Left lung (tissue), 10 donors: ENCODE data around the gene DPP3. TPM values are rescaled to one million over a fixed set of nuclear protein-coding genes. Genes with fewer than 3 reads are reported as not detected.

ENCODE experiments used
- ATAC-seq: fragments of 200-7000 bp; cut with Tn5 transposase; one replicate; pipeline ENCODE4 v1.9.1; 2020; ENCODE audit warnings: moderate library complexity
- DNase-seq, 4 donors: peaks; one replicate each; pipeline ENCODE4 v3.0.0-alpha.2; 2013 to 2020
- H3K27ac ChIP-seq, 2 donors: fragments of 200-600 bp; sonication (generic) in 1 of 2; one replicate each; pipeline versions ENCODE4 v1.5.0 to v1.8.0; 2020 to 2021
- H3K27me3 ChIP-seq, 2 donors: fragments of 200-600 bp; sonication (generic) in 1 of 2; one replicate each; pipeline versions ENCODE4 v1.5.0 to v1.8.0; 2020 to 2021
- H3K36me3 ChIP-seq, 2 donors: fragments of 200-600 bp; sonication (generic) in 1 of 2; one replicate each; pipeline versions ENCODE4 v1.5.0 to v1.8.0; 2020 to 2021
- H3K4me1 ChIP-seq, 2 donors: fragments of 200-600 bp; one replicate each; pipeline ENCODE4 v1.8.0; 2021
- H3K4me3 ChIP-seq, 2 donors: fragments of 200-600 bp; sonication (generic) in 1 of 2; one replicate each; pipeline versions ENCODE4 v1.5.0 to v1.8.0; 2020 to 2021; ENCODE audit warnings: mild to moderate bottlenecking in 1 of 2
- H3K9me3 ChIP-seq, 2 donors: fragments of 200-600 bp; sonication (generic) in 1 of 2; one replicate each; pipeline versions ENCODE4 v1.5.0 to v1.8.0; 2020 to 2021
- intact Hi-C, 2 donors: fragments of 100-400 bp; cut with DNase I; formaldehyde crosslinking; loops; one replicate each; pipeline versions ENCODE4 v1.11.2 to v1.14.2; 2022
- polyA plus RNA-seq, 6 donors: library from polyadenylated mRNA; unstranded; fragments of 120-200 nt; gene quantifications; one replicate each; pipeline ENCODE4 v1.2.1, GENCODE V29; 2013; ENCODE audit not compliant: insufficient read length in 6 of 6
- total RNA-seq, 2 donors: library from RNA; stranded (reverse); fragmentation: NEBNext Ultra II Directional; extraction: Animal tissue kit (Norgen Biotek cat#: 25700); gene quantifications; one replicate each; pipeline ENCODE4 v1.2.1, GENCODE V29; 2021
- TF ChIP-seq, protein P1 (sequence below), 2 donors: fragments of 200-600 bp; sonication (generic) in 1 of 2; IDR thresholded peaks; one replicate each; pipeline versions ENCODE4 v1.5.0 to v1.8.0; 2021; ENCODE audit warnings: antibody characterized with exemption in 2 of 2
- donor health status: DM: no; HTN: yes; CAD: no.
- donor health status: DM: no; HTN: no; CAD: no.

DPP3 gene
- total and polyA plus RNA-seq, 8 donors, result 15.0 to 68.1 (median 18.5) TPM

DNA sequence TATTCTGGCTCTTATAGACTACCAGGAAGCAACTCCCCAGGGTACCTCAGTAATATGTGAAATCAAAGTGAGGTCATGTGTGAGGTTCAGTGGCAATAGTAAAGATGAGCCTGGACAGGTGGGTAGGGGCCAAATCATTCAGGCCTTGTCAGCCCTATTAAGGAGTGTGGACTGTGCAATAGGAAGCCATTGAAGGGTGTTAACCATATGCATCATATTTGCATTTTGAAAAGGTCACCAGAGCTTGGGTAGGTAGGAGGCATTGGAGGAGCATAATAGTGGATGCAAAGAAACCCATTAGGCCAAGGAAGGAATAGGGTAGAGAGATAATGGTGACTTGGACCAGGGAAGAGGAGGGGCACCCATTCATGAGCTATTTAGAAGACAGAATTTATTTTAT, 33.2 kb upstream of the DPP3 start:
- no peak for DNase-seq
- Histone ChIP-seq H3K4me3 (no peak overlapping the region), H3K27ac (no peak overlapping the region), H3K9me3 (peaks cover 0 to 13% of the 10 kb centered on the region in 2 donors), H3K4me1 (peaks cover 0 to 17% of the 10 kb centered on the region in 2 donors), H3K36me3 (no peaks in the 10 kb centered on the region), H3K27me3 (no peaks in the 10 kb centered on the region)
- TF ChIP-seq, protein P1, sequence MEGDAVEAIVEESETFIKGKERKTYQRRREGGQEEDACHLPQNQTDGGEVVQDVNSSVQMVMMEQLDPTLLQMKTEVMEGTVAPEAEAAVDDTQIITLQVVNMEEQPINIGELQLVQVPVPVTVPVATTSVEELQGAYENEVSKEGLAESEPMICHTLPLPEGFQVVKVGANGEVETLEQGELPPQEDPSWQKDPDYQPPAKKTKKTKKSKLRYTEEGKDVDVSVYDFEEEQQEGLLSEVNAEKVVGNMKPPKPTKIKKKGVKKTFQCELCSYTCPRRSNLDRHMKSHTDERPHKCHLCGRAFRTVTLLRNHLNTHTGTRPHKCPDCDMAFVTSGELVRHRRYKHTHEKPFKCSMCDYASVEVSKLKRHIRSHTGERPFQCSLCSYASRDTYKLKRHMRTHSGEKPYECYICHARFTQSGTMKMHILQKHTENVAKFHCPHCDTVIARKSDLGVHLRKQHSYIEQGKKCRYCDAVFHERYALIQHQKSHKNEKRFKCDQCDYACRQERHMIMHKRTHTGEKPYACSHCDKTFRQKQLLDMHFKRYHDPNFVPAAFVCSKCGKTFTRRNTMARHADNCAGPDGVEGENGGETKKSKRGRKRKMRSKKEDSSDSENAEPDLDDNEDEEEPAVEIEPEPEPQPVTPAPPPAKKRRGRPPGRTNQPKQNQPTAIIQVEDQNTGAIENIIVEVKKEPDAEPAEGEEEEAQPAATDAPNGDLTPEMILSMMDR (IDR thresholded peaks at IDR 0.05), result no peak
- intact Hi-C loops, result no loop called here
- no peak for ATAC-seq

- H3K4me1 ChIP-seq, result peaks cover 0 to 12% of the 10 kb centered on the region in 2 donors
- H3K27me3 ChIP-seq, result no peaks in the 10 kb centered on the region
- H3K4me3 ChIP-seq, result no peak overlapping the region
- H3K27ac ChIP-seq, result no peak overlapping the region
- no peaks in the 10 kb centered on the region for H3K36me3 ChIP-seq
- H3K9me3 ChIP-seq, result peaks cover 0 to 3% of the 10 kb centered on the region in 2 donors
- ATAC-seq, result no peak
- TF ChIP-seq, protein P1 (IDR thresholded peaks at IDR 0.05), result no peak
- DNase-seq, result no peak
- intact Hi-C loops, result no loop called here
Observed at GRCh38 chr11:66448523-66448922, 31.7 kb upstream of the DPP3 start.

DNA sequence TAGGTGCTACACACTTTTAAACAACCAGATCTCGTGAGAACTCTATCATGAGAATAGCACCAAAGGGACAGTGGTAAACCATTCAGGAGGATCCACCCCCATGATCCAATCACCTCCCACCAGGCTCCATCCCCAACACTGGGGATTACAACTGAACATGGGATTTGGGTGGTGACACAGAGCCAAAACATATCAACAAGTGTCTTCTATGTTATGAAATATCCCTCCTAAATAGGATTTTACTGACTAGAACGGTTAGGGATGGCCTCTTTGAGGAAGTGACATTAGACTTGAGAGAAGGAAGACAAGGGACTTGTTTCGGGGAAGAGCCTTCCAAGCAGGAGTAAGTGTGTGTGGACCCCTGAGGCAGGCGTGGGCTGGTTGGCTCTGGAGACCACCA, 29.7 kb upstream of the DPP3 start:
- Histone ChIP-seq H3K36me3 (no peaks in the 10 kb centered on the region), H3K4me1 (no peaks in the 10 kb centered on the region), H3K4me3 (no peak overlapping the region), H3K9me3 (no peaks in the 10 kb centered on the region), H3K27me3 (peaks cover 0 to 5% of the 10 kb centered on the region in 2 donors), H3K27ac (no peak overlapping the region)
- intact Hi-C loops, result no loop called here
- DNase-seq, result no peak
- ATAC-seq, result no peak
- TF ChIP-seq, protein P1 (IDR thresholded peaks at IDR 0.05), result no peak

DNA sequence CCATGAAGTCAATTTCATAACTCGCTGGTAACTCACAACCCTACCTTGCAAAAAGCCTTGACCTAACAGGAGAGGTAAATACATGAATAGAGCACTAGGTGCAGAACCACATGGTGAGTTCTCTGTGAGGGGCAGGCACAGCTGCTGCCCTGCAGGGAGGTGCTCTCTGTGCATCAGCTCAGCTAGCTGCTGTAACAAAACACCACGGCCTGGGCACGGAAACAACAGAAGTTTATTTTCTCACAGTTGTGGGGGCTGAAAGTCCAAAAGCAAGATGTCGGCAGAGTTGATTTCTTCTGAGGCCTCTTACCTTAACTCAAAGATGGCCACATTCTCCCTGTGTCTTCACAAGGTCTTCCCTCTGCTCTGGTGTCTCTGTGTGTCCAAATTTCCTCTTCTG, 28.6 kb upstream of the DPP3 start:
- no peak for DNase-seq
- no peaks in the 10 kb centered on the region for H3K4me1 ChIP-seq
- TF ChIP-seq, protein P1 (IDR thresholded peaks at IDR 0.05), result no peak

DNA sequence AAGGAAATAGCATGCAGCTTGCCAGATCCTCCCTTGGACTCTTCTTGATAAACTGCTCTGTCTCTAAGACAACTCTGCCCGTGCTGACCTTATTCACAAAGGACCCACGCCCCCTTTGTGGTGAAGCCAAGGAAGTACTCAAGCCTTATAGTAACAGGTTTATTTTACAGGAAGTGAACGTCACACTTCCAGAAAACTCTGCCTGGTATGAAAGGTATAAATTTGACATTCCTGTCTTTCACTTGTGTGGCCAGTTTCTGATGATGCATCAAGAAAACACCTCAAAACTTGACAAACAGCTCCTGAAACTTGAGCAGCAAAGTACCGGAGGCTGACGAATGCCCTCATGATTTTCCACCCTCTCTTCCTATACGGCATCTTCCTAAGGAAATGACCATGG, 26.0 kb upstream of the DPP3 start:
- TF ChIP-seq, protein P1 (IDR thresholded peaks at IDR 0.05), result no peak
- Histone ChIP-seq H3K27me3 (peaks cover 0 to 5% of the 10 kb centered on the region in 2 donors), H3K36me3 (no peaks in the 10 kb centered on the region), H3K4me1 (no peaks in the 10 kb centered on the region), H3K27ac (no peak overlapping the region), H3K9me3 (no peaks in the 10 kb centered on the region), H3K4me3 (no peak overlapping the region)
- DNase-seq (no peak), ATAC-seq (no peak)
- intact Hi-C loops, result no loop called here

More for the DNA sequence above, 28.6 kb upstream of the DPP3 start:
- peaks cover 0 to 5% of the 10 kb centered on the region in 2 donors for H3K27me3 ChIP-seq
- H3K9me3 ChIP-seq, result no peaks in the 10 kb centered on the region
- no peaks in the 10 kb centered on the region for H3K36me3 ChIP-seq
- no peak overlapping the region for H3K27ac ChIP-seq
- H3K4me3 ChIP-seq, result no peak overlapping the region
- no peak for ATAC-seq
- intact Hi-C loops, result no loop called here
